Mesenchymal stem cell (in vitro differentiated cells and primary cell): ENCODE results near the gene ARL2BP.

Source experiments
- DNase-seq: peaks from one replicate; pipeline ENCODE4 v3.0.0-alpha.2; 2013
- H2AFZ ChIP-seq: one replicate; pipeline ENCODE4 v1.6.1; 2013; ENCODE audit warnings: low read depth, mild to moderate bottlenecking, control low read depth, inconsistent platforms, low read length, moderate library complexity
- H2AK5ac ChIP-seq: 2 replicates; pipeline ENCODE4 v1.6.1; 2013; ENCODE audit warnings: low read length, moderate library complexity, mild to moderate bottlenecking, inconsistent platforms; ENCODE audit not compliant: severe bottlenecking
- H2BK120ac ChIP-seq: one replicate; pipeline ENCODE4 v1.6.1; 2013; ENCODE audit warnings: low read depth, mild to moderate bottlenecking, inconsistent platforms, low read length, moderate library complexity
- H2BK12ac ChIP-seq, 2 experiments: one replicate each; pipeline ENCODE4 v1.6.1; 2013; ENCODE audit warnings: inconsistent platforms in 2 of 2, low read length in 2 of 2, mild to moderate bottlenecking in 2 of 2, moderate library complexity in 2 of 2, control low read depth in 1 of 2
- H2BK15ac ChIP-seq: one replicate; pipeline ENCODE4 v1.6.1; 2013; ENCODE audit warnings: mild to moderate bottlenecking, low read depth, inconsistent platforms; ENCODE audit not compliant: poor library complexity, severe bottlenecking
- H2BK5ac ChIP-seq: 2 replicates; pipeline ENCODE4 v1.6.1; 2013; ENCODE audit warnings: low read depth, mild to moderate bottlenecking, low read length, control low read depth, inconsistent platforms; ENCODE audit not compliant: poor library complexity, severe bottlenecking
- H3K14ac ChIP-seq, 2 experiments: one replicate each; pipeline ENCODE4 v1.6.1; 2013; ENCODE audit warnings: inconsistent platforms in 2 of 2, low read length in 2 of 2, control low read depth in 1 of 2, mild to moderate bottlenecking in 1 of 2, moderate library complexity in 1 of 2
- H3K18ac ChIP-seq, 2 experiments: one replicate each; pipeline ENCODE4 v1.6.1; 2013; ENCODE audit warnings: inconsistent platforms in 2 of 2, low read length in 2 of 2, control low read depth in 1 of 2, low read depth in 1 of 2, mild to moderate bottlenecking in 1 of 2
- H3K23ac ChIP-seq, 2 experiments: one replicate each; pipeline ENCODE4 v1.6.1; 2013; ENCODE audit warnings: inconsistent platforms in 2 of 2, low read length in 2 of 2, mild to moderate bottlenecking in 2 of 2, moderate library complexity in 2 of 2, control low read depth in 1 of 2
- H3K27ac ChIP-seq: 2 replicates; pipeline ENCODE4 v1.5.1; 2013; ENCODE audit warnings: mild to moderate bottlenecking, moderate library complexity, low read length, control low read depth, inconsistent platforms; ENCODE audit not compliant: poor library complexity, severe bottlenecking
- H3K27me3 ChIP-seq, 2 experiments: 2 replicates each; pipeline versions ENCODE4 v1.6.1 to v1.7.0; 2013; ENCODE audit warnings: low read length in 2 of 2, mild to moderate bottlenecking in 2 of 2, moderate library complexity in 2 of 2, control low read depth in 1 of 2, inconsistent platforms in 1 of 2; ENCODE audit not compliant: control insufficient read depth in 1 of 2, insufficient read depth in 1 of 2
- H3K36me3 ChIP-seq, 2 experiments: 2 replicates each; pipeline versions ENCODE4 v1.6.1 to v1.7.0; 2013; ENCODE audit warnings: low read length in 2 of 2, control low read depth in 1 of 2, inconsistent platforms in 1 of 2, low read depth in 1 of 2, mild to moderate bottlenecking in 1 of 2; ENCODE audit not compliant: insufficient read depth in 2 of 2, control insufficient read depth in 1 of 2
- H3K4ac ChIP-seq, 2 experiments: one replicate each; pipeline ENCODE4 v1.6.1; 2013; ENCODE audit warnings: inconsistent platforms in 2 of 2, low read length in 2 of 2, mild to moderate bottlenecking in 2 of 2, moderate library complexity in 2 of 2, control low read depth in 1 of 2, low read depth in 1 of 2
- H3K4me1 ChIP-seq: 2 replicates; pipeline ENCODE4 v1.6.1; 2013; ENCODE audit warnings: low read depth, low read length, control low read depth; ENCODE audit not compliant: control insufficient read depth, insufficient read depth
- H3K4me2 ChIP-seq: 2 replicates; pipeline ENCODE4 v1.6.1; 2013; ENCODE audit warnings: low read length, mild to moderate bottlenecking, inconsistent platforms; ENCODE audit not compliant: poor library complexity, severe bottlenecking
- H3K4me3 ChIP-seq, 2 experiments: 2 replicates each; pipeline versions ENCODE4 v1.5.1 to v1.7.0; 2013; ENCODE audit warnings: low read length in 2 of 2, mild to moderate bottlenecking in 2 of 2, control low read depth in 1 of 2, low read depth in 1 of 2; ENCODE audit not compliant: insufficient read depth in 1 of 2
- H3K79me1 ChIP-seq: replicated peaks from 2 replicates; pipeline ENCODE4 v1.6.1; 2013; ENCODE audit warnings: mild to moderate bottlenecking, control low read depth, low read length, inconsistent platforms; ENCODE audit not compliant: poor library complexity, severe bottlenecking
- H3K9ac ChIP-seq: 2 replicates; pipeline ENCODE4 v1.7.0; 2013; ENCODE audit warnings: mild to moderate bottlenecking, low read length, moderate library complexity
- H3K9me3 ChIP-seq: 2 replicates; pipeline ENCODE4 v1.7.0; 2013; ENCODE audit warnings: mild to moderate bottlenecking, low read length; ENCODE audit not compliant: control insufficient read depth
- H4K8ac ChIP-seq: one replicate; pipeline ENCODE4 v1.6.1; 2013; ENCODE audit warnings: inconsistent platforms, mild to moderate bottlenecking, low read length, moderate library complexity
- H4K91ac ChIP-seq: one replicate; pipeline ENCODE4 v1.6.1; 2013; ENCODE audit warnings: mild to moderate bottlenecking, low read length, inconsistent platforms
- WGBS: methylation state at CpG from one replicate; pipeline ENCODE4 v1.1.7; 2013; ENCODE audit warnings: mixed read lengths; 5-methylcytosine and 5-hydroxymethylcytosine counted together

ARL2BP gene

GRCh38 chr16:57270221-57271062, 25.4 kb downstream of the ARL2BP start:
- Histone ChIP-seq H3K79me1 (no peaks in the 10 kb centered on the region), H3K9me3 (no peaks in the 10 kb centered on the region), H2BK120ac (no peak overlapping the region), H4K91ac (no peak overlapping the region), H3K4ac (no peak overlapping the region), H3K9ac (no peak overlapping the region), H3K36me3 (no peaks in the 10 kb centered on the region), H3K14ac (no peak overlapping the region), H2AK5ac (peak overlapping the region; percentile 17), H3K27ac (no peak overlapping the region), H3K18ac (no peak overlapping the region), H2BK12ac (no peak overlapping the region), H3K4me2 (no peak overlapping the region), H3K4me1 (peaks cover 19% of the 10 kb centered on the region), H3K4me3 (no peak overlapping the region), H3K27me3 (peaks cover 0 to 17% of the 10 kb centered on the region in 2 experiments), H4K8ac (no peak overlapping the region), H2BK5ac (no peak overlapping the region), H2AFZ (no peak overlapping the region), H2BK15ac (no peak overlapping the region), H3K23ac (no peak overlapping the region)
- 86% methylated on average over 25 of the region's 25 CpGs for WGBS
- no peak for DNase-seq

DNA sequence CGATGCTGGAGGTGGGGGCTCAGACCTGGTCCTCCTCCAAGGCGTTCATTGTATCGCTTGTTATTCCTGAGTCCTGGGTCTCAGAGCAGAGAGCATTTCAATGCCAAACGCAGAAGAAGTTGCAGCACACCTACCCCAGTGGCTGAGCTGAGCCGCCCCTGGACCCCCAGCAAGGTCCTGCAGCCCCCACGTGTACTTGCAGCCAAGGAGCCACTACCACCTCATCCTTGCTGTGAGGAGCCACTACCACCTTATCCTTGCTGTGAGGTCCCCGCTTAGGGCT, 25.9 kb downstream of the ARL2BP start:
- 88% methylated on average over 7 of the region's 7 CpGs for WGBS

GRCh38 chr16:57271867-57272495, 26.9 kb downstream of the ARL2BP start:
- WGBS = 89% methylated on average over 5 of the region's 5 CpGs
- H2BK5ac ChIP-seq = no peak overlapping the region
- DNase-seq = no peak
- H4K91ac ChIP-seq = no peak overlapping the region
- H3K79me1 ChIP-seq = no peaks in the 10 kb centered on the region
- H2AFZ ChIP-seq = no peak overlapping the region
- H3K9me3 ChIP-seq = no peaks in the 10 kb centered on the region
- H3K18ac ChIP-seq = no peak overlapping the region
- no peak overlapping the region for H3K27ac ChIP-seq
- no peaks in the 10 kb centered on the region for H3K36me3 ChIP-seq
- no peak overlapping the region for H2BK15ac ChIP-seq
- H2AK5ac ChIP-seq = peak overlapping the region; percentile 35
- no peak overlapping the region for H3K4me2 ChIP-seq
- H3K23ac ChIP-seq = no peak overlapping the region
- H2BK12ac ChIP-seq = no peak overlapping the region
- H2BK120ac ChIP-seq = no peak overlapping the region
- peaks cover 0 to 9% of the 10 kb centered on the region in 2 experiments for H3K27me3 ChIP-seq
- peak overlapping the region in 1 of 2 experiments; percentile 30 for H3K14ac ChIP-seq
- H3K4ac ChIP-seq = no peak overlapping the region
- no peak overlapping the region for H3K9ac ChIP-seq
- no peak overlapping the region for H4K8ac ChIP-seq
- H3K4me3 ChIP-seq = peak overlapping the region in 1 of 2 experiments; percentile 26
- H3K4me1 ChIP-seq = peaks cover 16% of the 10 kb centered on the region

More for the DNA sequence above, 25.9 kb downstream of the ARL2BP start:
- H3K9me3 ChIP-seq = no peaks in the 10 kb centered on the region
- no peak overlapping the region for H3K9ac ChIP-seq
- no peak overlapping the region for H3K4me3 ChIP-seq
- H4K8ac ChIP-seq = no peak overlapping the region
- no peaks in the 10 kb centered on the region for H3K36me3 ChIP-seq
- H3K4me2 ChIP-seq = no peak overlapping the region
- H3K4me1 ChIP-seq = peaks cover 19% of the 10 kb centered on the region
- no peak overlapping the region for H2BK120ac ChIP-seq
- H2BK15ac ChIP-seq = no peak overlapping the region
- peaks cover 0 to 15% of the 10 kb centered on the region in 2 experiments for H3K27me3 ChIP-seq
- H3K4ac ChIP-seq = no peak overlapping the region
- H4K91ac ChIP-seq = no peak overlapping the region
- H2BK5ac ChIP-seq = no peak overlapping the region
- no peak for DNase-seq
- no peaks in the 10 kb centered on the region for H3K79me1 ChIP-seq
- H3K27ac ChIP-seq = no peak overlapping the region
- H3K14ac ChIP-seq = no peak overlapping the region
- H3K23ac ChIP-seq = no peak overlapping the region
- H2AFZ ChIP-seq = no peak overlapping the region
- no peak overlapping the region for H2AK5ac ChIP-seq
- H2BK12ac ChIP-seq = peak overlapping the region in 1 of 2 experiments; percentile 3
- H3K18ac ChIP-seq = no peak overlapping the region

DNA sequence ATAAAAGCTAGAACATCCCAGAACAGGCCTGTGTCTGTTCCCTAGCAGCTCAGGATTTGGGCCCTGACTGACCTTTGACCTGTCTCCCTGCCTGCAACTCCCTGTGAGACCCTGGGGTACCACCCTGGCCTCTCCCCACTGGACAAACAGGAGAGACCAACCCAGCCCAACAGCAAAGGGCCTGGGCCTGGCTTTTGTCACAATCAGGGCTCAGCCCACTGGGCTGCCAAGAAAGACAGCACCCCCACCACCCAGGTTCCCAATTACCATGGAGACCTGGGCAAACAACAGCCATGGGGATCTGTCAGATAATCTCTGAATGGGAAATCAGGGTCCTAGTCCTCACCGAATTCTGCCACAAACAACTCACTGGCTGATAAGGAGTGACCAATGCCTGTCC, 28.3 kb downstream of the ARL2BP start:
- H3K4me3 ChIP-seq = no peak overlapping the region
- no peak overlapping the region for H2BK120ac ChIP-seq
- no peak overlapping the region for H2AFZ ChIP-seq
- H2BK5ac ChIP-seq = no peak overlapping the region
- H3K36me3 ChIP-seq = no peaks in the 10 kb centered on the region
- no peak overlapping the region for H3K18ac ChIP-seq
- no peak overlapping the region for H4K8ac ChIP-seq
- H3K27ac ChIP-seq = no peak overlapping the region
- no peaks in the 10 kb centered on the region for H3K79me1 ChIP-seq
- peaks cover 19% of the 10 kb centered on the region for H3K4me1 ChIP-seq
- no peak overlapping the region for H3K9ac ChIP-seq
- no peak overlapping the region for H3K14ac ChIP-seq
- H2AK5ac ChIP-seq = no peak overlapping the region
- no peak overlapping the region for H2BK12ac ChIP-seq
- H3K27me3 ChIP-seq = peaks cover 0 to 6% of the 10 kb centered on the region in 2 experiments
- no peak overlapping the region for H3K4ac ChIP-seq
- DNase-seq = no peak
- 23% methylated on average over 1 of the region's 1 CpG for WGBS
- H3K4me2 ChIP-seq = no peak overlapping the region
- H2BK15ac ChIP-seq = no peak overlapping the region
- no peak overlapping the region for H3K23ac ChIP-seq
- H4K91ac ChIP-seq = no peak overlapping the region
- no peaks in the 10 kb centered on the region for H3K9me3 ChIP-seq
